Measurements from ENCODE around the gene PARD3B. TPM values are rescaled to one million over a fixed set of nuclear protein-coding genes. Genes with fewer than 3 reads are reported as not detected.

The PARD3B gene
- total RNA-seq, 2 donors from 2014 or later = 15.0 to 17.8 TPM

GRCh38 chr2:205066081-205066480 lies 520.8 kb downstream of the PARD3B start:
- H3K36me3 ChIP-seq (replicated peaks in 1 of 2; ENCODE audit: insufficient read depth in 1 of 2, low read depth in 2 of 2) = no peaks in the 10 kb centered on the region
- intact Hi-C loops (cut with DNase I) = no loop called here
- H3K27ac ChIP-seq = no peak overlapping the region
- H3K9me3 ChIP-seq = no peaks in the 10 kb centered on the region
- DNase-seq (no peak), ATAC-seq (no peak)
- H3K4me3 ChIP-seq = no peak overlapping the region
- TF ChIP-seq POLR2A (IDR thresholded peaks at IDR 0.05) = no peak
- TF ChIP-seq, protein P1, sequence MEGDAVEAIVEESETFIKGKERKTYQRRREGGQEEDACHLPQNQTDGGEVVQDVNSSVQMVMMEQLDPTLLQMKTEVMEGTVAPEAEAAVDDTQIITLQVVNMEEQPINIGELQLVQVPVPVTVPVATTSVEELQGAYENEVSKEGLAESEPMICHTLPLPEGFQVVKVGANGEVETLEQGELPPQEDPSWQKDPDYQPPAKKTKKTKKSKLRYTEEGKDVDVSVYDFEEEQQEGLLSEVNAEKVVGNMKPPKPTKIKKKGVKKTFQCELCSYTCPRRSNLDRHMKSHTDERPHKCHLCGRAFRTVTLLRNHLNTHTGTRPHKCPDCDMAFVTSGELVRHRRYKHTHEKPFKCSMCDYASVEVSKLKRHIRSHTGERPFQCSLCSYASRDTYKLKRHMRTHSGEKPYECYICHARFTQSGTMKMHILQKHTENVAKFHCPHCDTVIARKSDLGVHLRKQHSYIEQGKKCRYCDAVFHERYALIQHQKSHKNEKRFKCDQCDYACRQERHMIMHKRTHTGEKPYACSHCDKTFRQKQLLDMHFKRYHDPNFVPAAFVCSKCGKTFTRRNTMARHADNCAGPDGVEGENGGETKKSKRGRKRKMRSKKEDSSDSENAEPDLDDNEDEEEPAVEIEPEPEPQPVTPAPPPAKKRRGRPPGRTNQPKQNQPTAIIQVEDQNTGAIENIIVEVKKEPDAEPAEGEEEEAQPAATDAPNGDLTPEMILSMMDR (IDR thresholded peaks at IDR 0.05) = no peak
- no peaks in the 10 kb centered on the region for H3K27me3 ChIP-seq
- 69 to 70% methylated on average over 5 of the region's 5 CpGs for WGBS, 2 donors
- H3K4me1 ChIP-seq = no peaks in the 10 kb centered on the region

- Histone ChIP-seq H3K4me1 (no peaks in the 10 kb centered on the region), H3K27me3 (no peaks in the 10 kb centered on the region), H3K27ac (no peak overlapping the region), H3K9me3 (no peaks in the 10 kb centered on the region), H3K4me3 (no peak overlapping the region), H3K36me3 (replicated peaks in 1 of 2; ENCODE audit: insufficient read depth in 1 of 2, low read depth in 2 of 2) (no peaks in the 10 kb centered on the region)
- WGBS, 2 donors = 83 to 95% methylated on average over 1 of the region's 1 CpG
- DNase-seq (no peak), ATAC-seq (no peak)
- intact Hi-C loops (cut with DNase I) = no loop called here
- no peak for TF ChIP-seq POLR2A (IDR thresholded peaks at IDR 0.05)
- TF ChIP-seq, protein P1 (IDR thresholded peaks at IDR 0.05) = no peak
These were observed 524.7 kb downstream of the PARD3B start for GRCh38 chr2:205069928-205070327.

- no peaks in the 10 kb centered on the region for H3K36me3 ChIP-seq (replicated peaks in 1 of 2; ENCODE audit: insufficient read depth in 1 of 2, low read depth in 2 of 2)
- no peaks in the 10 kb centered on the region for H3K4me1 ChIP-seq
- ATAC-seq = no peak
- no peak for TF ChIP-seq POLR2A (IDR thresholded peaks at IDR 0.05)
- TF ChIP-seq, protein P1 (IDR thresholded peaks at IDR 0.05) = no peak
- H3K4me3 ChIP-seq = no peak overlapping the region
- no peaks in the 10 kb centered on the region for H3K9me3 ChIP-seq
- intact Hi-C loops (cut with DNase I) = no loop called here
- no peak overlapping the region for H3K27ac ChIP-seq
- no peak for DNase-seq
- no peaks in the 10 kb centered on the region for H3K27me3 ChIP-seq
- WGBS, 2 donors = 90 to 96% methylated on average over 1 of the region's 1 CpG
These were observed 525.6 kb downstream of the PARD3B start for GRCh38 chr2:205070889-205071288.

GRCh38 chr2:205073433-205074020 lies 528.3 kb downstream of the PARD3B start:
- Histone ChIP-seq H3K4me1 (no peaks in the 10 kb centered on the region), H3K36me3 (replicated peaks in 1 of 2; ENCODE audit: insufficient read depth in 1 of 2, low read depth in 2 of 2) (no peaks in the 10 kb centered on the region), H3K27me3 (no peaks in the 10 kb centered on the region), H3K9me3 (no peaks in the 10 kb centered on the region), H3K27ac (no peak overlapping the region), H3K4me3 (no peak overlapping the region)
- intact Hi-C loops (cut with DNase I) = no loop called here
- ATAC-seq (no peak), DNase-seq (no peak)
- TF ChIP-seq POLR2A (IDR thresholded peaks at IDR 0.05) = no peak
- TF ChIP-seq, protein P1 (IDR thresholded peaks at IDR 0.05) = no peak
- WGBS, 2 donors = 79 to 92% methylated on average over 2 of the region's 2 CpGs

DNA sequence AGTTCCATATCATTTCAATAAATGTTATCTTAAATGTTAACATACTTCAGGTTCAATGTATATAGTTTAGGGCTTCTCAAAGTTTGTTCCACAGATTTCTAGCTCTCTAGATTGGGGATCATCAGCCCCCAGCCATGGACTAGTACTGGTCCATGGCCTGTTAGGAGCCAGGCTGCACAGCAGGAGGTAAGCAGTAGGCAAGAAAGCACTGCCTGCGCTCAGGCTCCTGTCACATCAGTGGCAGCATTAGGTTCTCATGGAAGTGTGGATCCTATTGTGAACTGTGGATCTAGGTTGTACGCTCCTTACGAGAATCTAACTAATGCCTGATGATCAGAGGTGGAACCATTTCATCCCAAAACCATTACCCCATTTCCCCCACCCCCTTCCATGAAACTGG lies 531.1 kb downstream of the PARD3B start:
- no peak overlapping the region for H3K4me3 ChIP-seq
- 98 to 100% methylated on average over 2 to 3 of the region's 3 CpGs for WGBS, 2 donors
- ATAC-seq = no peak
- DNase-seq = no peak
- H3K4me1 ChIP-seq = no peaks in the 10 kb centered on the region
- TF ChIP-seq, protein P1 (IDR thresholded peaks at IDR 0.05) = no peak
- no peak for TF ChIP-seq POLR2A (IDR thresholded peaks at IDR 0.05)
- intact Hi-C loops (cut with DNase I) = no loop called here
- no peaks in the 10 kb centered on the region for H3K9me3 ChIP-seq
- no peaks in the 10 kb centered on the region for H3K27me3 ChIP-seq
- no peaks in the 10 kb centered on the region for H3K36me3 ChIP-seq (replicated peaks in 1 of 2; ENCODE audit: insufficient read depth in 1 of 2, low read depth in 2 of 2)
- H3K27ac ChIP-seq = no peak overlapping the region
